ENCODE data around the gene TUT7.

- TF ChIP-seq POLR2A (IDR thresholded peaks at IDR 0.05) = no peak
- no peak for TF ChIP-seq CTCF (IDR thresholded peaks at IDR 0.05)
These were observed 21.8 kb upstream of the TUT7 start for GRCh38 chr9:86376016-86376415.

Measured in Peyer's patch (tissue), 4 donors.